Renal cortical epithelial cell (primary cell): Measurements from ENCODE around the gene HOMER3. TPM values are rescaled to one million over a fixed set of nuclear protein-coding genes. Genes with fewer than 3 reads are reported as not detected.

Experiments used
- DNase-seq: peaks from one replicate; pipeline ENCODE4 v3.0.0-alpha.2; 2011; ENCODE audit warnings: low read depth
- total RNA-seq: library from RNA; depleted of rRNA; stranded (reverse); fragments of >200 nt; gene quantifications from 2 replicates; pipeline ENCODE4 v1.2.3, GENCODE V29; 2014

Gene HOMER3
- total RNA-seq, 1 donor from 2014 or later: 93.7 TPM

- DNase-seq: no peak
These were observed 61.2 kb downstream of the HOMER3 start for GRCh38 chr19:18879579-18880373.

Other genes starting within 250 kb of the HOMER3 start
- gene COMP, start 149.9 kb downstream of the HOMER3 start, total RNA-seq: 0.15 TPM in 1 of 2 replicates, not detected in the other
- 42.2 and 106 TPM in 2 replicates for gene UPF1, start 109.3 kb downstream of the HOMER3 start, total RNA-seq
- gene CERS1, start 45.1 kb downstream of the HOMER3 start, total RNA-seq: 0.40 and 1.0 TPM in 2 replicates
- gene COPE, start 21.8 kb downstream of the HOMER3 start, total RNA-seq: 148 and 224 TPM in 2 replicates
- 45.0 and 58.3 TPM in 2 replicates for gene DDX49, start 21.5 kb downstream of the HOMER3 start, total RNA-seq
- 20.3 and 59.9 TPM in 2 replicates for gene SUGP2, start 92.3 kb upstream of the HOMER3 start, total RNA-seq
- gene ARMC6, start 92.4 kb upstream of the HOMER3 start, total RNA-seq: 41.5 and 62.3 TPM in 2 replicates
- gene SLC25A42, start 122.8 kb upstream of the HOMER3 start, total RNA-seq: 1.2 and 4.5 TPM in 2 replicates
- 14.1 and 25.3 TPM in 2 replicates for gene TMEM161A, start 197.3 kb upstream of the HOMER3 start, total RNA-seq
- 0.20 TPM in 1 of 2 replicates, not detected in the other for gene MEF2B, start 229.0 kb upstream of the HOMER3 start, total RNA-seq